CD4-positive, alpha-beta memory T cell (primary cell): ENCODE measurements around the gene ADCY1. TPM values are rescaled to one million over a fixed set of nuclear protein-coding genes. Genes with fewer than 3 reads are reported as not detected.

Experiments
- CTCF ChIA-PET: fragments of 350-600 bp; sonication (Branson Sonifier 250); formaldehyde crosslinking; loops from one replicate; lab custom pipeline; 2021; ENCODE audit warnings: inconsistent platforms; ENCODE audit not compliant: partially characterized antibody; lab: Charles Lee
- POLR2A ChIA-PET: fragments of 350-600 bp; sonication (Branson Sonifier 250); formaldehyde crosslinking; loops from one replicate; lab custom pipeline; 2021; ENCODE audit not compliant: partially characterized antibody; lab: Charles Lee
- DNase-seq, 5 donors: peaks; one replicate each; pipeline versions ENCODE4 v3.0.0 to v3.0.0-alpha.2; 2020 to 2022; ENCODE audit warnings: mixed read lengths in 1 of 5
- H3K27ac ChIP-seq: one replicate; pipeline ENCODE4 v1.7.0; 2013; ENCODE audit warnings: low read depth, low read length
- H3K27me3 ChIP-seq: 2 replicates; pipeline ENCODE4 v1.7.0; 2013; ENCODE audit warnings: mild to moderate bottlenecking, low read length, moderate library complexity; ENCODE audit not compliant: insufficient read depth
- H3K36me3 ChIP-seq: 2 replicates; pipeline ENCODE4 v1.7.0; 2013; ENCODE audit warnings: mild to moderate bottlenecking, low read length, moderate library complexity; ENCODE audit not compliant: insufficient read depth
- H3K4me1 ChIP-seq: 2 replicates; pipeline ENCODE4 v1.7.0; 2013; ENCODE audit warnings: mild to moderate bottlenecking, low read length, moderate library complexity; ENCODE audit not compliant: insufficient read depth
- H3K4me3 ChIP-seq, 2 donors: one replicate each; pipeline ENCODE4 v1.7.0; 2013; ENCODE audit warnings: low read length in 2 of 2, mild to moderate bottlenecking in 1 of 2
- H3K9me3 ChIP-seq, 2 donors: one replicate each; pipeline ENCODE4 v1.7.0; 2013; ENCODE audit warnings: low read length in 2 of 2, control low read depth in 1 of 2; ENCODE audit not compliant: control insufficient read depth in 1 of 2
- H3K27ac Mint-ChIP-seq, 7 donors: one replicate each; pipeline ENCODE4 v1.8.0; 2020 to 2021; ENCODE audit warnings: mixed read lengths in 7 of 7, mild to moderate bottlenecking in 6 of 7, inconsistent platforms in 3 of 7, moderate library complexity in 3 of 7
- H3K27me3 Mint-ChIP-seq, 2 donors: one replicate each; pipeline ENCODE4 v1.8.0; 2020 to 2021; ENCODE audit warnings: mixed read lengths in 2 of 2
- H3K36me3 Mint-ChIP-seq, 2 donors: one replicate each; pipeline ENCODE4 v1.8.0; 2020 to 2021; ENCODE audit warnings: mixed read lengths in 2 of 2, inconsistent platforms in 1 of 2, mild to moderate bottlenecking in 1 of 2
- H3K4me1 Mint-ChIP-seq, 4 donors: one replicate each; pipeline ENCODE4 v1.8.0; 2020 to 2021; ENCODE audit warnings: mixed read lengths in 4 of 4, mild to moderate bottlenecking in 1 of 4
- H3K4me3 Mint-ChIP-seq, 8 donors: one replicate each; pipeline ENCODE4 v1.8.0; 2020 to 2021; ENCODE audit warnings: mixed read lengths in 8 of 8, mild to moderate bottlenecking in 7 of 8, moderate library complexity in 6 of 8, inconsistent platforms in 3 of 8
- H3K9me3 Mint-ChIP-seq, 8 donors: one replicate each; pipeline ENCODE4 v1.8.0; 2020 to 2021; ENCODE audit warnings: mixed read lengths in 8 of 8, mild to moderate bottlenecking in 5 of 8, inconsistent platforms in 3 of 8, moderate library complexity in 1 of 8
- intact Hi-C: fragments of 100-400 bp; cut with micrococcal nuclease; formaldehyde crosslinking; loops from one replicate; pipeline ENCODE4 v1.15.1; 2023
- polyA plus RNA-seq, 2 donors: library from polyadenylated mRNA; unstranded; fragments of 300-500 nt; fragmentation: Illumina TruSeq; gene quantifications; one replicate each; pipeline ENCODE4 v1.2.3, GENCODE V29; 2021
- total RNA-seq, 2 experiments: library from RNA; stranded (reverse); gene quantifications; one replicate each; pipeline ENCODE4 v1.2.3, GENCODE V29; 2021

ADCY1 gene
- total and polyA plus RNA-seq, 4 experiments from 2014 or later, result 0.02 TPM; not detected in 3

DNA sequence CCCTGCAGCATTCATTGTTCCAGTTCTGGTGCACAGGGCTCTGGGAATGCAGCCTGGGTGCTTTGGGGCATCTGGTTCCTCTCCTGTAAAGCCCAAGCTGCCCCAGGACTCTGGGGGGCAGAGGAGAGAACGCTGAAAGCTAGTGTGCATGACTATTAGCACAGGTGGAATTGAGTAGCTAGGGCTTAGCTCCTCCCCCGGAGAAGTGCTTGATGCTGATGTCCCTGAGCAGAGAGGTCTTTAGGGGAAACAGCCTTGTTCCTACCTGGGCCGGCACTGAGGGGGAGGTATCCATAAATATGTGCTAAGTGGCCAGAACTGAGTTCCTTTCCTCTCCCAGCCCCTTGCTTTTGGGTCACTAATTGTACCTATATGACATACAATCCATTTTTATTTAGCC is 3.9 kb downstream of the ADCY1 start:
- no peak for DNase-seq
- Histone ChIP-seq H3K27me3 (peaks cover 3% of the 10 kb centered on the region), H3K4me3 (no peak overlapping the region), H3K27ac (no peak overlapping the region), H3K4me1 (no peaks in the 10 kb centered on the region), H3K9me3 (no peaks in the 10 kb centered on the region), H3K36me3 (no peaks in the 10 kb centered on the region)
- H3K36me3 Mint-ChIP-seq, result no peaks in the 10 kb centered on the region
- ChIA-PET POLR2A (no interaction called here), CTCF (no interaction called here)
- H3K4me3 Mint-ChIP-seq, result no peak overlapping the region
- peaks cover 24% of the 10 kb centered on the region in 2 donors for H3K27me3 Mint-ChIP-seq
- intact Hi-C loops, result no loop called here
- H3K4me1 Mint-ChIP-seq, result peaks cover 0 to 10% (median 0%) of the 10 kb centered on the region in 4 donors
- H3K27ac Mint-ChIP-seq, result no peak overlapping the region
- peaks cover 0 to 4% (median 0%) of the 10 kb centered on the region in 8 donors for H3K9me3 Mint-ChIP-seq

DNA sequence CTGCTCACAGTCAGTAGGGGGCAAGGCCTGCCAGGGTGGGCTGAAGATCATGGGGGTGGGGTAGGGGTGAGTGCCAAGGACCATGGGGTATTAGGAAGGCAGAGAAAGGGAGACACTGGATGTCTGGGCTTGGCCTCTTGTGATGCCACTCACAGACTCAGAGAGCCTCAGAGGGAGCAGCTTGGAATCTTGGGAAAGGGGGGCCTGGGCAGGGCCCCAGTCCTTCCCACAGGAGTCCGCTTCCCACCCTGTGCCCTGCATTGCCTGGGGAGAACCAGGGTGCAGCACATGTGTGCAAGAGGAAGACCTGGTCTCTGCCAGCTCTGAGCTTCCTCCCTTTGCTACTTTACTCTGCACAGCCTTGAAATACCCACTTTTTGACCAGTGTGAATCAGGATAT is 4.3 kb downstream of the ADCY1 start:
- CTCF ChIA-PET, result no interaction called here
- Mint-ChIP-seq H3K9me3 (no peaks in the 10 kb centered on the region), H3K4me3 (no peak overlapping the region)

DNA sequence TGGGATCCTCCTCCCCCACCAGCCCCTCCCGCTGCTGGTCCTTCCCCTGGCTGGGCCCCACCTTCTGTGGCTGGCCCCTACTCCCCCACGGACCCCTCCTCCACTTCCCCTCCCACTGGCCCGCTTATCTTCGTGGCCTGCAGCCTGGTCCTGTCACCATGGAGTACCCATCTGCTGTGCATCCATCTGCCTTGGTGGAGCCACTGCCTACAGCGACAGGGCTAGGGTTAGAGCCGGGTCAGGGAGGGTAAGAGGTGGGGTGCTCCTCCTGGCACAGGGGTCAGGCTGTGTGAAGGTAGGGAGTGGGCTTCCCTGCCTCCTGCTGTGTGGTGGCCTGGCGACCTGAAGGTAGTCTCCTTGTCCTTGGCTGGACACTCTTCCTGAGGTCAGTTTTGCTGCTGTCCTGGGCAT is 5.2 kb downstream of the ADCY1 start:
- Mint-ChIP-seq H3K36me3 (no peaks in the 10 kb centered on the region), H3K4me3 (no peak overlapping the region), H3K9me3 (no peaks in the 10 kb centered on the region), H3K27me3 (peaks cover 16% of the 10 kb centered on the region in 2 donors), H3K27ac (no peak overlapping the region), H3K4me1 (no peaks in the 10 kb centered on the region)
- ChIA-PET CTCF (no interaction called here), POLR2A (no interaction called here)
- intact Hi-C loops, result no loop called here
- H3K9me3 ChIP-seq, result no peaks in the 10 kb centered on the region
- no peaks in the 10 kb centered on the region for H3K4me1 ChIP-seq
- H3K27me3 ChIP-seq, result no peaks in the 10 kb centered on the region
- H3K4me3 ChIP-seq, result no peak overlapping the region
- no peak for DNase-seq
- no peaks in the 10 kb centered on the region for H3K36me3 ChIP-seq
- H3K27ac ChIP-seq, result no peak overlapping the region

More for the DNA sequence above, 4.3 kb downstream of the ADCY1 start:
- no peak overlapping the region for H3K27ac ChIP-seq
- Mint-ChIP-seq H3K4me1 (peaks cover 0 to 6% (median 0%) of the 10 kb centered on the region in 4 donors), H3K27me3 (peaks cover 19% of the 10 kb centered on the region in 2 donors), H3K27ac (no peak overlapping the region), H3K36me3 (no peaks in the 10 kb centered on the region)
- no peak for DNase-seq
- H3K9me3 ChIP-seq, result no peaks in the 10 kb centered on the region
- no peaks in the 10 kb centered on the region for H3K36me3 ChIP-seq
- H3K4me3 ChIP-seq, result no peak overlapping the region
- H3K27me3 ChIP-seq, result no peaks in the 10 kb centered on the region
- H3K4me1 ChIP-seq, result no peaks in the 10 kb centered on the region
- POLR2A ChIA-PET, result no interaction called here
- intact Hi-C loops, result no loop called here

DNA sequence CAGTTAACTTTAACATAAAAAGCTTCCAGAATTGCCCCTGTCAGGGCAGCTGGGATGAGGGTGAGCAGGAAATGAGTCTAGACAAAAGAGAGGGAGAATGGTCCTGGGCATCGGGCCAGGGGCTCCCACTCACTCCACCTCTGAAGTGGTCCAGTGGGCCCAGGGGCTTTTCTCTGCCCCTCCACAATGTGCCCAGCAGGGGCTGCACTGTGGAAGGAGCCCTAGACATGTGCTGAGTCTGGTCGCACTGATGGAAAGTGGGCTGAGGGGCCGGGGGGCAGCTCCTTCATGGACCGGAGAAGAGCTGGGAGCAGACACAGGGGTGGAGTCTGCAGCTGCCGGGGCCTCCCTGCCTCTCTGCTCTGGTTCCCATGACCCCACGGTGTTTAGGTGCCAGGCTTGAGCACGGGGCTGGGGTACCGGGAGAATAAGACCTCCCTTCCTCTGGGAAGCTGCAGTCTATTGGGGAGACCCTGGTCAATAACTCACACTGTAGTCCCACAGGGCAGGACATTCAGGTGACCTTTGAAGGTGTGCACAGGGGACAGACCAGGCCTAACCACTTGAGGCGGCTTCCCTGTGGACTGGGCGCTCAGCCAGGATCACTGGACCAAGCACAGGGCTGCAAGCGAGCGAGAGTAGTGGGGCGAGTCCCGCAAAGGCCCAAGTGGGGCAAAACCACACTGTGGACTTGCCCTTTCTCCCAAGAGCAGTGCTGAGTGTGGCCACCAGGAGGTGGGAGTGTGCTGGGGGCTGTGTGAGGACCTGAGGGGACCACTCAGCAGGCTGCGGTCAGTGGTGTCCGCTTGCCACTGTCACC is 6.1 kb downstream of the ADCY1 start:
- Mint-ChIP-seq H3K4me1 (no peaks in the 10 kb centered on the region), H3K9me3 (no peaks in the 10 kb centered on the region), H3K27me3 (peaks cover 13 to 14% of the 10 kb centered on the region in 2 donors), H3K36me3 (no peaks in the 10 kb centered on the region), H3K27ac (no peak overlapping the region), H3K4me3 (no peak overlapping the region)
- CTCF ChIA-PET, result no interaction called here
- no peak for DNase-seq
- no peaks in the 10 kb centered on the region for H3K27me3 ChIP-seq
- H3K4me3 ChIP-seq, result no peak overlapping the region
- POLR2A ChIA-PET, result no interaction called here
- intact Hi-C loops, result no loop called here
- no peaks in the 10 kb centered on the region for H3K4me1 ChIP-seq
- H3K27ac ChIP-seq, result no peak overlapping the region
- no peaks in the 10 kb centered on the region for H3K36me3 ChIP-seq
- H3K9me3 ChIP-seq, result no peaks in the 10 kb centered on the region

DNA sequence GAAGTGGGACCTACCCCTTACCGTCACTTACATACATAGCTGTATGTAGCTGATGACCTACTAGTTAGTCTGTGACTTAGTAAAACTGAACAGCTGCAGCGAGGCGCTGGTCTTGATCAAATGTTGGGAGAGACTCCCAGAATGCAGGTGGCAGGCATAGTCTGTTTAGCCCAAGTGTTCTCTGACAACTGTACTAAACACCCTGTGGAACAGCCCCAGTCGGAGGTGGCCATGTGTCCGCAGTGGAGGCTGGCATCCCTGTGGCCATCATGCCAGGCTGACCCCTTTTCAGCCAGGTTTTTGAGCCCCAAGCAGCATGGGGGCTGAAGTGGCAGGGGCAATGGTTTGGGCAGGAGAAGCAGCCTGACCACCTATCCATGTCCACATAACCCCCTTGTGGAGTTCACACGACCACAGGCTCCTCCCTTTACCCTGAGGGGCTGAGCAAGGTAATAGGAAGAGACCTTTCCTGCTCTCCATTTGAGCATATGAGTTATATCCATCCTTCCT is 7.2 kb downstream of the ADCY1 start:
- peaks cover 7% of the 10 kb centered on the region in 2 donors for H3K27me3 Mint-ChIP-seq
- H3K27ac Mint-ChIP-seq, result no peak overlapping the region
- no peaks in the 10 kb centered on the region for H3K36me3 Mint-ChIP-seq
- Histone ChIP-seq H3K36me3 (no peaks in the 10 kb centered on the region), H3K27ac (no peak overlapping the region), H3K4me1 (no peaks in the 10 kb centered on the region), H3K4me3 (no peak overlapping the region), H3K27me3 (no peaks in the 10 kb centered on the region), H3K9me3 (no peaks in the 10 kb centered on the region)
- intact Hi-C loops, result no loop called here
- no peaks in the 10 kb centered on the region for H3K4me1 Mint-ChIP-seq
- CTCF ChIA-PET, result no interaction called here
- DNase-seq, result no peak
- no peak overlapping the region for H3K4me3 Mint-ChIP-seq
- no peaks in the 10 kb centered on the region for H3K9me3 Mint-ChIP-seq
- POLR2A ChIA-PET, result no interaction called here

DNA sequence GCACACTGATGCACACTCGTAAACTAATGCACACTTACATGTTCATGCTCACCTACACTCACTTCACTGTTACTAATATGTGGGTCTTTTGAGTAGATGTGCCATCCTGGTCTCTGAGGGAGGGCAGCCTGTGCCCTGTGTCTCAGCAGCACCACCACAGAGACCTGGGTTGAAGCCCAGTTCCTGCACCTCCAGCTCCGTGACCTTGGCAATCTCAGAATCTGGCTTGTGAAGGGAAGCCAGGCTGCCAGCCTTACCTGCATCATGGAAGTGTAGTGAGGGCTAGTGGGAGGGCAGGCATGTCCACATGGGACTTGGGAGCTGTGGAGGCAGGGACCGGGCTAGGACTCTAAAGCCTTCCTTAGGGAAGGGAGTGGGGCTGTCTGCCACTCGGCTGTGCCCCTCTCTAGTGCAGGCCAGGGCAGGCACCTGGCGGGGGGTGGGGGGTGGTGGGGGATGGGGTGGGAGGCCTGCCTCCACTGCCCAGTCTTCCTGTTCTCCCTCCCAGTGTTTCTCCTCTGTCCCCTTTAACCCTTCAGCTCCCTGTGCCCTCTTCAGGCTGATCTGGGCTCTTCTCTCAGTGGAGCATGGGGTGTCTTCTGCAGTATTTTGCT is 8.1 kb downstream of the ADCY1 start:
- intact Hi-C loops, result no loop called here
- H3K27ac ChIP-seq, result no peak overlapping the region
- no peaks in the 10 kb centered on the region for H3K9me3 ChIP-seq
- H3K4me1 Mint-ChIP-seq, result no peaks in the 10 kb centered on the region
- no peaks in the 10 kb centered on the region for H3K9me3 Mint-ChIP-seq
- no peaks in the 10 kb centered on the region for H3K27me3 ChIP-seq
- ChIA-PET POLR2A (no interaction called here), CTCF (no interaction called here)
- H3K4me1 ChIP-seq, result no peaks in the 10 kb centered on the region
- H3K27ac Mint-ChIP-seq, result no peak overlapping the region
- no peaks in the 10 kb centered on the region for H3K36me3 ChIP-seq
- no peak overlapping the region for H3K4me3 Mint-ChIP-seq
- H3K36me3 Mint-ChIP-seq, result no peaks in the 10 kb centered on the region
- H3K27me3 Mint-ChIP-seq, result peaks cover 3% of the 10 kb centered on the region in 2 donors
- H3K4me3 ChIP-seq, result no peak overlapping the region
- no peak for DNase-seq

DNA sequence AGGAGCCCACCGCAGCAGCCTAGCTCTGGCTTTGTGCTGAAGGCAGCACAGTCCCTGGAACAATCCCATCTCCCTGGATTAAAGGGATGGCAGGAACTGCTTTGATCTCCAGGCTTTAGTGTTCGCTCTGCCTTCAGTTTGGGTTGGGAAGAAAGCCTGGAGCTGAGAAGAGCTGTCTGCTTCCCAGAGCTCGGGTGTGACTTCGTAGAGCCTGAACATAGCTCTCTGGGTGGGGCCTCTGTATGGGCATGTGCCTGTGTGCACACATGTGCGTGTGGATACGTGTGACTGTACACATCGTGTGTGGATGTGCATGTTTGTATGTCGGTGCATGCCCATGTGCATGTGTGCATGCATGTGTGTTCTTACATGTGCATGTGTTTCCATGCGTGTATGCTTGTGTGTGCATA is 8.7 kb downstream of the ADCY1 start:
- peaks cover 3% of the 10 kb centered on the region in 2 donors for H3K27me3 Mint-ChIP-seq
- Histone ChIP-seq H3K27me3 (no peaks in the 10 kb centered on the region), H3K9me3 (no peaks in the 10 kb centered on the region), H3K4me3 (no peak overlapping the region), H3K27ac (no peak overlapping the region), H3K36me3 (no peaks in the 10 kb centered on the region), H3K4me1 (no peaks in the 10 kb centered on the region)
- no peak overlapping the region for H3K4me3 Mint-ChIP-seq
- no peak overlapping the region for H3K27ac Mint-ChIP-seq
- CTCF ChIA-PET, result no interaction called here
- DNase-seq, result no peak
- no peaks in the 10 kb centered on the region for H3K36me3 Mint-ChIP-seq
- H3K4me1 Mint-ChIP-seq, result no peaks in the 10 kb centered on the region
- POLR2A ChIA-PET, result no interaction called here
- no peaks in the 10 kb centered on the region for H3K9me3 Mint-ChIP-seq
- intact Hi-C loops, result no loop called here
